Caco-2 (cell line): ENCODE data around the gene MICALL2. TPM values are rescaled to one million over a fixed set of nuclear protein-coding genes. Genes with fewer than 3 reads are reported as not detected.
A peak's percentile ranks its signal among the peaks of the same experiment; 100 is the strongest.

Source experiments
- BruUV-seq: library from RNA; stranded (reverse); fragments of 400-500 nt; replicated peaks from 2 replicates; lab custom pipeline; 2021; lab: Mats Ljungman, UMichigan
- CTCF ChIA-PET: fragments of 300-600 bp; sonication (Branson Sonifier 250); formaldehyde crosslinking; loops from one replicate; lab custom pipeline; 2022; ENCODE audit warnings: antibody characterized with exemption; lab: Charles Lee
- POLR2A ChIA-PET: fragments of 300-600 bp; sonication (Branson Sonifier 250); formaldehyde crosslinking; loops from one replicate; lab custom pipeline; 2022; ENCODE audit warnings: antibody characterized with exemption; lab: Charles Lee
- DNase-seq, 2 experiments: peaks; one replicate each; pipeline versions ENCODE4 v3.0.0 to v3.0.0-alpha.2; 2020 to 2022
- H3K27me3 ChIP-seq: replicated peaks from 2 replicates; pipeline ENCODE4 v1.6.0; 2011; ENCODE audit warnings: low read length; ENCODE audit not compliant: control insufficient read depth, insufficient read depth
- H3K36me3 ChIP-seq: 2 replicates; pipeline ENCODE4 v1.5.1; 2011; ENCODE audit warnings: low read length; ENCODE audit not compliant: control insufficient read depth, insufficient read depth
- H3K4me1 ChIP-seq: fragments of 250-450 bp; sonication (Bioruptor Pico); 2 replicates; pipeline ENCODE4 v1.5.1; 2020; ENCODE audit warnings: mild to moderate bottlenecking
- H3K4me3 ChIP-seq: 2 replicates; pipeline ENCODE4 v1.5.1; 2011; ENCODE audit warnings: low read depth, mild to moderate bottlenecking, control low read depth, low read length
- H3K9me3 ChIP-seq: fragments of 250-450 bp; sonication (Bioruptor Pico); 2 replicates; pipeline ENCODE4 v1.5.1; 2020; ENCODE audit warnings: mild to moderate bottlenecking, moderate library complexity
- H3K27ac Mint-ChIP-seq: one replicate; pipeline ENCODE4 v1.8.0; 2022; ENCODE audit warnings: mixed read lengths; ENCODE audit not compliant: unreplicated experiment
- H3K27me3 Mint-ChIP-seq: one replicate; pipeline ENCODE4 v1.8.0; 2022; ENCODE audit warnings: mixed read lengths; ENCODE audit not compliant: insufficient read depth, unreplicated experiment
- H3K36me3 Mint-ChIP-seq: one replicate; pipeline ENCODE4 v1.8.0; 2022; ENCODE audit warnings: mild to moderate bottlenecking, mixed read lengths; ENCODE audit not compliant: insufficient read depth, unreplicated experiment
- H3K4me1 Mint-ChIP-seq: one replicate; pipeline ENCODE4 v1.8.0; 2022; ENCODE audit warnings: low read depth, mixed read lengths; ENCODE audit not compliant: unreplicated experiment
- H3K4me3 Mint-ChIP-seq: one replicate; pipeline ENCODE4 v1.8.0; 2022; ENCODE audit warnings: mild to moderate bottlenecking, moderate library complexity, mixed read lengths; ENCODE audit not compliant: unreplicated experiment
- H3K9me3 Mint-ChIP-seq: one replicate; pipeline ENCODE4 v1.8.0; 2022; ENCODE audit warnings: mixed read lengths; ENCODE audit not compliant: unreplicated experiment
- CTCF ChIP-seq, 2 experiments: fragments of 200-600 bp in 1 of 2; IDR thresholded peaks; 1 replicate in 1 of 2; 2 replicates in 1 of 2; pipeline versions ENCODE4 v1.5.1 to v1.8.0; 2011 to 2022; ENCODE audit warnings: antibody characterized with exemption in 1 of 2, control low read depth in 1 of 2, inconsistent platforms in 1 of 2, low read depth in 1 of 2, low read length in 1 of 2, mild to moderate bottlenecking in 1 of 2, moderate library complexity in 1 of 2; ENCODE audit not compliant: insufficient read depth in 1 of 2, severe bottlenecking in 1 of 2, unreplicated experiment in 1 of 2
- intact Hi-C: fragments of 100-400 bp; cut with micrococcal nuclease; formaldehyde crosslinking; loops from one replicate; pipeline ENCODE4 v1.10.0; 2022; ENCODE audit not compliant: unreplicated experiment
- total RNA-seq: library from RNA; stranded (reverse); gene quantifications from 2 replicates; pipeline ENCODE4 v1.2.3, GENCODE V29; 2022

The MICALL2 gene
- total RNA-seq, 1 experiment from 2014 or later: 14.7 TPM

GRCh38 chr7:1419688-1420087 is 39.6 kb downstream of the MICALL2 start:
- ChIA-PET CTCF (no interaction called here), POLR2A (no interaction called here)
- H3K9me3 ChIP-seq: no peaks in the 10 kb centered on the region
- peaks cover 9% of the 10 kb centered on the region for H3K27me3 Mint-ChIP-seq
- H3K27ac Mint-ChIP-seq: no peak overlapping the region
- no peaks in the 10 kb centered on the region for H3K4me1 Mint-ChIP-seq
- H3K27me3 ChIP-seq: no peaks in the 10 kb centered on the region
- no peaks in the 10 kb centered on the region for H3K9me3 Mint-ChIP-seq
- H3K4me1 ChIP-seq: no peaks in the 10 kb centered on the region
- H3K4me3 Mint-ChIP-seq: no peak overlapping the region
- H3K36me3 ChIP-seq: no peaks in the 10 kb centered on the region
- H3K4me3 ChIP-seq: no peak overlapping the region
- BruUV-seq: no TSS peak
- intact Hi-C loops: no loop called here
- TF ChIP-seq CTCF (IDR thresholded peaks at IDR 0.05; ENCODE audit: insufficient read depth in 1 of 2, low read depth in 1 of 2, low read length in 1 of 2, severe bottlenecking in 1 of 2, unreplicated experiment in 1 of 2): peak in 1 of 2 experiments; percentile 15
- no peak for DNase-seq
- peaks cover 6% of the 10 kb centered on the region for H3K36me3 Mint-ChIP-seq

GRCh38 chr7:1419310-1419634 is 40.0 kb downstream of the MICALL2 start:
- H3K9me3 ChIP-seq: no peaks in the 10 kb centered on the region
- Mint-ChIP-seq H3K27ac (no peak overlapping the region), H3K36me3 (peaks cover 8% of the 10 kb centered on the region), H3K4me1 (no peaks in the 10 kb centered on the region), H3K4me3 (no peak overlapping the region), H3K9me3 (no peaks in the 10 kb centered on the region), H3K27me3 (peaks cover 9% of the 10 kb centered on the region)
- intact Hi-C loops: no loop called here
- H3K36me3 ChIP-seq: no peaks in the 10 kb centered on the region
- no TSS peak for BruUV-seq
- DNase-seq: no peak
- no peak for TF ChIP-seq CTCF (IDR thresholded peaks at IDR 0.05; ENCODE audit: insufficient read depth in 1 of 2, low read depth in 1 of 2, low read length in 1 of 2, severe bottlenecking in 1 of 2, unreplicated experiment in 1 of 2)
- no peaks in the 10 kb centered on the region for H3K4me1 ChIP-seq
- CTCF ChIA-PET: no interaction called here
- POLR2A ChIA-PET: no interaction called here
- H3K4me3 ChIP-seq: no peak overlapping the region
- H3K27me3 ChIP-seq: no peaks in the 10 kb centered on the region

- Histone ChIP-seq H3K36me3 (no peaks in the 10 kb centered on the region), H3K27me3 (no peaks in the 10 kb centered on the region), H3K9me3 (no peaks in the 10 kb centered on the region), H3K4me3 (no peak overlapping the region), H3K4me1 (no peaks in the 10 kb centered on the region)
- no peak overlapping the region for H3K27ac Mint-ChIP-seq
- no TSS peak for BruUV-seq
- DNase-seq: peak; percentile 41 to 77
- peaks cover 9% of the 10 kb centered on the region for H3K27me3 Mint-ChIP-seq
- intact Hi-C loops: no loop called here
- H3K9me3 Mint-ChIP-seq: no peaks in the 10 kb centered on the region
- H3K36me3 Mint-ChIP-seq: peaks cover 8% of the 10 kb centered on the region
- no peak for TF ChIP-seq CTCF (IDR thresholded peaks at IDR 0.05; ENCODE audit: insufficient read depth in 1 of 2, low read depth in 1 of 2, low read length in 1 of 2, severe bottlenecking in 1 of 2, unreplicated experiment in 1 of 2)
- H3K4me3 Mint-ChIP-seq: no peak overlapping the region
- no peaks in the 10 kb centered on the region for H3K4me1 Mint-ChIP-seq
- ChIA-PET POLR2A (no interaction called here), CTCF (no interaction called here)
Observed at GRCh38 chr7:1418505-1419309, 40.6 kb downstream of the MICALL2 start.
